Thyroid gland (tissue), 4 donors: ENCODE data around the gene LPP.

ENCODE experiments used
- CTCF ChIP-seq, 6 experiments: fragments of 200-600 bp in 3 of 6; fragments of 450-650 bp in 3 of 6; sonication (generic) in 3 of 6; IDR thresholded peaks; one replicate each; pipeline ENCODE4 v1.5.1; 2016 to 2019; ENCODE audit warnings: antibody characterized with exemption in 6 of 6, mild to moderate bottlenecking in 2 of 6, inconsistent platforms in 1 of 6, moderate library complexity in 1 of 6
- POLR2A ChIP-seq, 2 donors: fragments of 450-650 bp; IDR thresholded peaks; one replicate each; pipeline ENCODE4 v1.6.1; 2017; ENCODE audit warnings: antibody characterized with exemption in 2 of 2, mild to moderate bottlenecking in 2 of 2, moderate library complexity in 1 of 2

- TF ChIP-seq CTCF (IDR thresholded peaks at IDR 0.05) (no peak), POLR2A (IDR thresholded peaks at IDR 0.05) (no peak)
These were observed 286.5 kb downstream of the LPP start for GRCh38 chr3:188440340-188440972.
